GM03348 (cell line): ENCODE results near the gene AAMP.

ENCODE experiments used
- DNase-seq: peaks from one replicate; pipeline ENCODE4 v3.0.0; 2012; ENCODE audit warnings: low spot score

AAMP gene

GRCh38 chr2:218259099-218259961, 10.6 kb downstream of the AAMP start:
- peak; percentile 82 for DNase-seq

- peak; percentile 55 for DNase-seq
These were observed 12.5 kb downstream of the AAMP start for GRCh38 chr2:218257390-218257981.

- DNase-seq: no peak
These were observed 13.2 kb downstream of the AAMP start for GRCh38 chr2:218256612-218257350.

GRCh38 chr2:218255446-218255845, 14.5 kb downstream of the AAMP start:
- DNase-seq: peak; percentile 20

GRCh38 chr2:218253232-218253625, 16.7 kb downstream of the AAMP start:
- DNase-seq: no peak

- peak; percentile 41 for DNase-seq
These were observed 17.3 kb downstream of the AAMP start for GRCh38 chr2:218252509-218253231.

GRCh38 chr2:218249691-218250090, 20.2 kb downstream of the AAMP start:
- DNase-seq: no peak

GRCh38 chr2:218245214-218245613, 24.7 kb downstream of the AAMP start:
- DNase-seq: no peak

- DNase-seq: no peak
These were observed 25.3 kb downstream of the AAMP start for GRCh38 chr2:218244665-218245064.

- DNase-seq: no peak
These were observed 25.7 kb downstream of the AAMP start for GRCh38 chr2:218244204-218244603.

GRCh38 chr2:218238887-218239286, 31.1 kb downstream of the AAMP start:
- DNase-seq: no peak

GRCh38 chr2:218236829-218237228, 33.1 kb downstream of the AAMP start:
- no peak for DNase-seq

GRCh38 chr2:218235017-218235416, 34.9 kb downstream of the AAMP start:
- DNase-seq: no peak

GRCh38 chr2:218234521-218234920, 35.4 kb downstream of the AAMP start:
- no peak for DNase-seq

GRCh38 chr2:218233543-218233942, 36.4 kb downstream of the AAMP start:
- no peak for DNase-seq

- peak; percentile 42 for DNase-seq
These were observed 39.1 kb downstream of the AAMP start for GRCh38 chr2:218230882-218231281.

- no peak for DNase-seq
These were observed 40.1 kb downstream of the AAMP start for GRCh38 chr2:218229851-218230250.

GRCh38 chr2:218229239-218229638, 40.7 kb downstream of the AAMP start:
- DNase-seq: peak; percentile 76

GRCh38 chr2:218228366-218229090, 41.4 kb downstream of the AAMP start:
- DNase-seq: no peak

GRCh38 chr2:218226903-218227302, 43.0 kb downstream of the AAMP start:
- DNase-seq: no peak

- DNase-seq: no peak
These were observed 45.8 kb downstream of the AAMP start for GRCh38 chr2:218224186-218224585.

- no peak for DNase-seq
These were observed 46.9 kb downstream of the AAMP start for GRCh38 chr2:218223046-218223445.
